HG03060 (cell line): ENCODE data around the gene ARHGAP29.

ENCODE experiments used
- ATAC-seq: cut with Tn5 transposase; IDR thresholded peaks from one replicate; pipeline ENCODE4 v1.9.1; 2021; ENCODE audit warnings: low read depth, moderate number of reproducible peaks; ENCODE audit not compliant: unreplicated experiment

The ARHGAP29 gene

GRCh38 chr1:94236630-94237290 is 624 bp downstream of the ARHGAP29 start:
- ATAC-seq, result no peak

- no peak for ATAC-seq
Measured at GRCh38 chr1:94236013-94236491, 1.3 kb downstream of the ARHGAP29 start.

- ATAC-seq, result no peak
Measured at GRCh38 chr1:94235189-94236012, 2.0 kb downstream of the ARHGAP29 start.

GRCh38 chr1:94234615-94235014 is 2.8 kb downstream of the ARHGAP29 start:
- no peak for ATAC-seq

GRCh38 chr1:94231746-94232145 is 5.6 kb downstream of the ARHGAP29 start:
- no peak for ATAC-seq

- ATAC-seq, result no peak
Measured at GRCh38 chr1:94230920-94231319, 6.5 kb downstream of the ARHGAP29 start.

- no peak for ATAC-seq
Measured at GRCh38 chr1:94228640-94229375, 8.6 kb downstream of the ARHGAP29 start.

- no peak for ATAC-seq
Measured at GRCh38 chr1:94227624-94228023, 9.8 kb downstream of the ARHGAP29 start.

- no peak for ATAC-seq
Measured at GRCh38 chr1:94225845-94226244, 11.5 kb downstream of the ARHGAP29 start.

GRCh38 chr1:94218332-94218731 is 19.1 kb downstream of the ARHGAP29 start:
- no peak for ATAC-seq

GRCh38 chr1:94215955-94216354 is 21.4 kb downstream of the ARHGAP29 start:
- no peak for ATAC-seq

- ATAC-seq, result no peak
Measured at GRCh38 chr1:94209982-94210381, 27.4 kb downstream of the ARHGAP29 start.

GRCh38 chr1:94209425-94209824 is 28.0 kb downstream of the ARHGAP29 start:
- no peak for ATAC-seq

GRCh38 chr1:94207695-94208094 is 29.7 kb downstream of the ARHGAP29 start:
- no peak for ATAC-seq

- ATAC-seq, result no peak
Measured at GRCh38 chr1:94205639-94206038, 31.7 kb downstream of the ARHGAP29 start.

- ATAC-seq, result no peak
Measured at GRCh38 chr1:94202241-94202640, 35.1 kb downstream of the ARHGAP29 start.

GRCh38 chr1:94199398-94199797 is 38.0 kb downstream of the ARHGAP29 start:
- ATAC-seq, result no peak

- no peak for ATAC-seq
Measured at GRCh38 chr1:94194079-94194865, 43.1 kb downstream of the ARHGAP29 start.

GRCh38 chr1:94193128-94193527 is 44.3 kb downstream of the ARHGAP29 start:
- ATAC-seq, result no peak

- no peak for ATAC-seq
Measured at GRCh38 chr1:94191216-94191615, 46.2 kb downstream of the ARHGAP29 start.
